Measurements from ENCODE around the gene CALML4.
A peak's percentile ranks its signal among the peaks of the same experiment; 100 is the strongest.
"Not testable (repeated sequence)": the region's sequence is repeated elsewhere in the genome, so short reads cannot be mapped to it uniquely, and the experiment has no call there.

The CALML4 gene

GRCh38 chr15:68224546-68225250 is 19.6 kb upstream of the CALML4 start:
- no peak for DNase-seq (ENCODE audit: low read depth in 2 of 2)

DNA sequence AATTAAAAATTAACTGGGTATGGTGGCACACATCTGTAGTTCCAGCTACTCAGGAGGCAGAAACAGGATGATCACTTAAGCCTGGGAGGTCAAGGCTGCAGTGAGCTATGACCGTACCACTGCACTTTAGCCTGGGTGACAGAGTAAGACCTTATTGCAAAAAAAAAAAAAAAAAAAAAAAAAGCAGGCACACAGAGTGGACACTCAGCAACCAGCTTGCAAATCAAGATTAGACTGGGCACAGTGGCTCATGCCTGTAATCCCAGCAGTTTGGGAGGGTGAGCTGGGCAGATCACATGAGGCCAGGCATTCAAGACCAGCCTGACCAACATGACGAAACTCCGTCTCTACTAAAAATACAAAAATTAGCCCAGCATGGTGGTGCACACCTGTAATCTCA is 19.0 kb upstream of the CALML4 start:
- DNase-seq (ENCODE audit: low read depth in 2 of 2), result no peak

DNA sequence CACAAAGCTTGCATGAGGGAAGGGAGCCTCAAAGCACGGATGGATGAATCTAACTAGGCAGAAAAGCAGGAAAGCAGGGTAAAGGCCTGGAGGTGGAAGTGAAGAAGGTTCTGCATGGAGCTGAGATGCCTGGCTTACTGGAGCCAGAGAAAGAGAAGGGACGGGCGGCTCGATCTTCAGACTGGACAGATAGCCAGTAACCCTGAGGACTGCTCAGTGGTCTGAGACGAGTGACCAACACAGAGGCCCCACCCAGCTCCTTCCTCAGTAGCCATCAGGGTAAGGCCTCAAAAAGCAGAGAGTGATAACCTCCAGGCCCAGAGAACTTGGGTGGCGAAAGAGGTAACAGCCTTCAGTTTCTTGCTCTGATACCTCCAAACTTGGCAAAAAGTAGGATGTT is 18.0 kb upstream of the CALML4 start:
- no peak for DNase-seq (ENCODE audit: low read depth in 2 of 2)

GRCh38 chr15:68222432-68222743 is 17.3 kb upstream of the CALML4 start:
- not testable (repeated sequence) for DNase-seq (ENCODE audit: low read depth in 2 of 2)

- not testable (repeated sequence) for DNase-seq (ENCODE audit: low read depth in 2 of 2)
Observed at GRCh38 chr15:68221530-68222431, 16.6 kb upstream of the CALML4 start.

DNA sequence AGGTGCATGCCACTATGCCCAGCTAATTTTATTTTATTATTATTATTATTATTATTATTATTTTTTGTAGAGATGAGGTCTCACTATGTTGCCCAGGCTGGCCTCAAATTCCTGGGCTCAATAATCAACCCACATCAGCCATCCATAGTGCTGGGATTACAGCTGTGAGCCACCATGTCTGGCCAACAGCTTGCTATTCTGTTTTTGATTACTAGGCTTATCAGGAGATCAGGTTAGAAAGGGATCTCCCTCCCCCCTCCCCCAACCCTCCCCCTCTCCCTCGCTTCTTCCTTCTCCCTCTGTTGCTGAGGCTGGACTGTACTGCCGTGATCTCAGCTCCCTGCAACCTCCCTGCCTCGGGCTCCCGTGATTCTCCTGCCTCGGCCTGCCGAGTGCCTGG is 15.8 kb upstream of the CALML4 start:
- no peak for DNase-seq (ENCODE audit: low read depth in 2 of 2)

DNA sequence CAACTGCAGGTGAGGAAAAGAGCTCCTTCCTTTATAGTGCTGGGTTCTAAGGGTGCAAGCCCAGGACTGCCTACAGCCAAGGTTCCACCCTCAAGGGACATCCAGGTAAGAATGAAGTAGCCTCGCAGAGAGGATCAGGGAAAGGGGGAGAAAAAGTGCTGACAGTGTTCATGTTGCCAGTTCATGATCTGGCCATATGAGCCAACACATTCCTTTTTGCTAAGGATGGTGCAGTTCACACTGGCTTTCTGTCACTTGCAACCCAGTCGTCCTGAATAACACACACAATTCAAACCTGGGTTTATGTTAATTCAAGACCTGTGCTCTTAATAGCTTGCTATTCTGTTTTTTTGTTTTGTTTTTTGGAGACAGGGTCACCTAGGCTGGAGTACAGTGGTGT is 15.4 kb upstream of the CALML4 start:
- DNase-seq (ENCODE audit: low read depth in 2 of 2), result no peak

DNA sequence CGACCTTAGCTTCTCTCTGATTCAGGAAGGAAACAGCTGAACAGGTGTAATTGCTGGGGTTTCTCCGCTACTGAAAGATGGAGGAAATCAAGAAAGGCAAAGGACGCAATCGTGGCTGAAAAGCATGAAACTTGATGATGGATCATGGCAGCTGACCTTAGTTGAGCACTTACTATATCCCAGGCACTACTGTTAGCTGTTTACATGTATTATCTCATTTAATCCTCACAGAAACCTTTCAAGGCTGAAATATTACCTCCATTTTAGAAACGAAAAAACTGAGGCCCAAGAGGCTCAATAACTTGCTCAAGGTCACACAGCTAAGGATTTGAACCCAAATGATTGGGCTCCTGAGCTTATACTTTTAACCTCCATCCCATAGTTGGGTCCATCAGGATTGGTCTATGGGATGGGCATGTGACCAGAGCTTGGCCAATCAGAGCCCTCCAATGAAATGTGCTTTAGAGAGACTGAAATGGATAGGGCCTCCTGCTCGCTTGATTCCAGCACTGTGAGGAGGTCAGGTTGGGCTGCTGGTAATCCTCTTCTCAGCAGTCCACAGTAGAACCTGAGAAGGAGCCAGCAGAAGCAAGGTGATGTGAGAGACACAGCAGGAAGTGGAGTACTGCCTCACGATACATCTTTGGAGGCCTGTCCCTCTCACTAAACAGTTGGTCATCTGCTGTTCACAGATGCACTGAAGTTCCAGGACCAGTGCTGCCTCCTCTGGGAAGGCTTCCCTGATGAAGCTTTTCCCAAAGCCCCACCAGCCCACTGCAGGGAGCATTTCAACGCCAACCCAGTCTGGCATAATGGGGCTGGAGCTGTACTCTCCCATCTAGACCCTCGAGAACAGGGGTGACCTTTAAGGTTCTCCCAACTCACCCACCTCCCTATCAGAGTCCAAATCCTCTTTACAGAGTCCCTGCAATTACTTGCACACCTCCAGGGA is 14.0 kb upstream of the CALML4 start:
- no peak for DNase-seq (ENCODE audit: low read depth in 2 of 2)

- DNase-seq (ENCODE audit: low read depth in 2 of 2), result no peak
Observed at GRCh38 chr15:68218331-68218730, 13.2 kb upstream of the CALML4 start.

DNA sequence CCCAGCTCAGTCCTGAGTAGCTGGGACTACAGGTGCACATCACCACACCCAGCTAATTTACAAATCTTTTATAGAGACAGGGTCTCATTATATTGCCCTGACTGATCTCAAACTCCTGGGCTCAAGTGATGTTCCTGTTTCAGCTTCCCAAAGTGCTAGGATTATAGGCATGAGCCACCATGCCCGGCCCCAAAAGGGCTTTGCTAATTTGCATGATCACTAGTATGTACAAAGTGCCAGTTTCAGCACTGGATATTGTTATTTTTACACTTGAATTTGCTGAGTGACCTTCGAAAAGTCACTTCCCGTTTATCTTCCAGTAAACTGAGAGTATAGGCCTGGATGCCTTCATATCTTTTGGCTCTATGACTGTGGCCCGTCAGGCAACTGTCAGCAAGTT is 12.2 kb upstream of the CALML4 start:
- DNase-seq (ENCODE audit: low read depth in 2 of 2), result no peak

- DNase-seq (ENCODE audit: low read depth in 2 of 2), result no peak
Observed at GRCh38 chr15:68214838-68215254, 9.7 kb upstream of the CALML4 start.

- no peak for DNase-seq (ENCODE audit: low read depth in 2 of 2)
Observed at GRCh38 chr15:68213991-68214837, 9.1 kb upstream of the CALML4 start.

GRCh38 chr15:68213491-68213845 is 8.3 kb upstream of the CALML4 start:
- DNase-seq (ENCODE audit: low read depth in 2 of 2), result not testable (repeated sequence)

DNA sequence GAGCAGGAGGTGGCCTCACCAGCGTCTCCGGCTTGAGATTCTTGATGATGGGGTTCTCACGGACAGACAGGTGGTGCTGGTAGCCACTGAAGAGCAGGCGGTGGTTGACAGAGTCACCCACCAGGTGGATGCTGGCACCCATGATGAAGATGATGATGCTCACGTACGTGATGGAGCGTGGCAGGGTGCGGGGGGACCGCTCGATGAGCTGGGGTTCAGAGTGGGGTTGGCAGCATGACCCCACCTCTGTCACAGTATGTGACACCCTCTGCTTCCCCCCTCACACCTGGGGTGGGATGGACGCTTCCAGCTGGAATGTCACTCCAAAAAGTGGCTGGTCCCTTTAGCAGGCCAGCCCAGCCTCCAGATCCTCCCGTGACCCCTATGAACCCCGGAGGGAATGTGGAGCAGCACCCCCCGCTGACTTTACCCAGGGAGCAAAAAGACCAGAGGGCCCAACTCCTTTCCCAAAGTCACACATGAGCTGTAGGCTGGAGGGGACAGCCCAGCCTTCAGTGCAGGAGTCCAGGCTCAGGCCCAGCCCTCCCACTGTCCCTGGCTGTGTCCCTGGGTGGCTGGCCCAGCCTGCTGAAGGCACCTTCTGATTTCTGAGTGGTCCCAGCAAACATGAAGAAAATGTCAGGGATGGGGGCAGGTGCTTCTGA is 6.7 kb upstream of the CALML4 start:
- DNase-seq (ENCODE audit: low read depth in 2 of 2), result no peak

GRCh38 chr15:68210821-68211655 is 5.9 kb upstream of the CALML4 start:
- peak in 1 of 2 donors; percentile 28 for DNase-seq (ENCODE audit: low read depth in 2 of 2)

DNA sequence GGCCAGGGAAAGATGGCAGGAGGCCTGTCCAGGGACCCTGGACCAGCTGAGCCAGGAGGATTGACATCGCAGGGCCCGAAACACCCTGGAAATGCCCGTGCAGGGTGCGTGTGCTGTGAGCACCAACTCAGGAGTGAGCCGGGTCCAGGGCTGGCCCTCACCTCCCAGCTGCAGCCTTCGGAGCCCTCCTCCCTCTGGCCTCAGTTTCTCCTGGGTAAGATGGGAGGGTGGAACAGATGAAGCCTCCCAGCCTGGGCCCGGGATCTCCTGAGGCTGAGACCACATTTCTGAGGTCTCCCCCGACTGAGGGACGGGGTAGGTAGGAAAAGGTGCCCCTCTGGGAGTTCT is 5.3 kb upstream of the CALML4 start:
- DNase-seq (ENCODE audit: low read depth in 2 of 2), result no peak

GRCh38 chr15:68209735-68210408 is 4.7 kb upstream of the CALML4 start:
- peak in 1 of 2 donors; percentile 51 for DNase-seq (ENCODE audit: low read depth in 2 of 2)

GRCh38 chr15:68209272-68209671 is 4.1 kb upstream of the CALML4 start:
- DNase-seq (ENCODE audit: low read depth in 2 of 2), result no peak

DNA sequence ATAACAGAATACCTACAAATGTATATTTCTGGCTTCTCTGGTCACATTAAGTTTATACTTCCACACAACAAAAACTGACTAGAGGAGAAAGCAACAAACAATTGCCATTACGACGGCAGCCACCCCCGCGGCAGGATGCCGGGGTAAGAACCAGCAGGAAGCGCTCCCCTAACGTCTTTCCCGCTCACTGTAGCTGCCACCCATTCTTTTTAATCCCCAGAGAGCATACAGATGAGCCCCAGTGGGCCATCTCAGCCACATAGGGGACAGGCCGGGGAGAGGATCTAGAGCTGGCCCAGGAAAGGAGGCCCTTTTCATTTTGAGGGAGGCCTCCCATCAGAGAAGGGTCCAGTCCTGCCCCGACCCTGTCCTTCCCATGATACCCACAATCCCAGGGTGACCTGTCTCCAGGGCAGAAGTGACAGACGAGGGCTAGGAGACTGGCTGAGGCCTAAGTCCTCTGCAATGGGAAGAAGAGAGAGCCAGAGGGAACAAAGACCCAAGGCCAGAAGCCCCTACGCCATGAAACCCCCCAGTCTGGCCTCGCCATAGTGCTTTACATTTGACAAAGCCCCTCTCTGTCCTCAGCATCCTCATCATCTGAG is 3.6 kb upstream of the CALML4 start:
- no peak for DNase-seq (ENCODE audit: low read depth in 2 of 2)

Data from stimulated activated CD8-positive, alpha-beta memory T cell treated with anti-CD3 and anti-CD28 coated beads, Interleukin-7, amount 100 ng/mL, for 4 hours (primary cell).